PC-9 (cell line): Measurements from ENCODE around the gene PKP3.

ENCODE experiments used
- CTCF ChIP-seq: fragments of 200-600 bp; sonication (generic); conservative IDR thresholded peaks from 2 replicates; pipeline ENCODE4 v1.6.1; 2017; ENCODE audit warnings: mixed run types, antibody characterized with exemption, mild to moderate bottlenecking, moderate library complexity
- EZH2 ChIP-seq: fragments of 200-600 bp; sonication (generic); IDR thresholded peaks from 2 replicates; pipeline ENCODE4 v1.8.0; 2017; ENCODE audit warnings: antibody characterized with exemption, low read depth

DNA sequence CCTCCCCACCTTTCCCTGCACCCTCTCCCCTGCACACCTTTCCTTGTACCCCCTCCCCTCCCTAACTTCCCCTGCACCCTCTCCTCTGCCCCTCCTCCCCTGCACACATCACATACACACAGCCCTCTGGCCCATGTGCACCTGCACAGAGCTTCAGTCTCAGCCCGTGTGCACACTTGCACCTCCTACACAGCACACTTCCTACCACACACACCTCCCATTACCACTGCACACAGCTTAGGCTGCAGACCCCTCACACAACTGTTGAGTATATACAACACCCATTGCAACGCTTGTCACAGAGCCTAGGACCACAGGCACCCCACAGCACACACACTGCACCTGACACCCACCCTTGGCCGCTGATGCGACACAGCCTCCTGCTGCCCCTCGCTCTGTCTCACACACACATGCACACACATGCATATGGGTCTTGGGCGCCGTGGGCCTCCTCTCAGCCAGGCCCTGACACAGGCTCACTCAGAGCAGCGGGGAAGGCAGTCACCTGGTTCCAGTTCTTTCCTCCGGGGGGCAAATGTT lies 20.4 kb downstream of the PKP3 start:
- TF ChIP-seq CTCF = no peak
- no peak for TF ChIP-seq EZH2
